IMR-90 (cell line): ENCODE results near the gene NLRP10. TPM values are rescaled to one million over a fixed set of nuclear protein-coding genes. Genes with fewer than 3 reads are reported as not detected.
A peak's percentile ranks its signal among the peaks of the same experiment; 100 is the strongest.

Experiments
- ATAC-seq: fragments of 200-7000 bp; cut with Tn5 transposase; 2 replicates; pipeline ENCODE4 v1.9.1; 2020; ENCODE audit warnings: low read depth, mild to moderate bottlenecking, moderate library complexity
- BruUV-seq: library from RNA; stranded (reverse); fragments of 400-500 nt; replicated peaks from 2 replicates; lab custom pipeline; 2021; lab: Mats Ljungman, UMichigan
- CTCF ChIA-PET: fragments of 300-600 bp; formaldehyde crosslinking; extraction: SDS; loops from one replicate; lab custom pipeline; 2021; ENCODE audit warnings: antibody characterized with exemption; lab: Yijun Ruan, JAX
- POLR2A ChIA-PET: fragments of 300-600 bp; sonication (Branson Sonifier 250); formaldehyde crosslinking; loops from one replicate; lab custom pipeline; 2022; ENCODE audit warnings: antibody characterized with exemption; ENCODE audit not compliant: unreplicated experiment; lab: Charles Lee
- DNase-seq: peaks from one replicate; pipeline ENCODE4 v3.0.0; 2013
- H2AFZ ChIP-seq: replicated peaks from 2 replicates; pipeline ENCODE3; 2013; ENCODE audit warnings: low read length, mild to moderate bottlenecking; ENCODE audit not compliant: poor library complexity
- H2AK5ac ChIP-seq: 2 replicates; pipeline ENCODE4 v1.6.1; 2013; ENCODE audit warnings: low read depth, low read length, inconsistent platforms
- H2AK9ac ChIP-seq: replicated peaks from 2 replicates; pipeline ENCODE3; 2013; ENCODE audit warnings: mild to moderate bottlenecking, low read depth, low read length, moderate library complexity; ENCODE audit not compliant: poor library complexity
- H2BK120ac ChIP-seq: 2 replicates; pipeline ENCODE4 v1.6.1; 2013; ENCODE audit warnings: low read depth, low read length, inconsistent platforms
- H2BK15ac ChIP-seq: 3 replicates; pipeline ENCODE4 v1.6.1; 2013; ENCODE audit warnings: low read depth, low read length, inconsistent platforms
- H2BK20ac ChIP-seq: 2 replicates; pipeline ENCODE4 v1.6.1; 2013; ENCODE audit warnings: low read depth, mild to moderate bottlenecking, inconsistent platforms, low read length, moderate library complexity
- H2BK5ac ChIP-seq: 2 replicates; pipeline ENCODE4 v1.6.1; 2013; ENCODE audit warnings: mild to moderate bottlenecking, low read depth, low read length, inconsistent platforms; ENCODE audit not compliant: poor library complexity, severe bottlenecking
- H3K14ac ChIP-seq: replicated peaks from 2 replicates; pipeline ENCODE4 v1.6.1; 2013; ENCODE audit warnings: low read depth, low read length, inconsistent platforms
- H3K18ac ChIP-seq: 2 replicates; pipeline ENCODE4 v1.6.1; 2013; ENCODE audit warnings: low read depth, low read length, control low read depth
- H3K23ac ChIP-seq: 2 replicates; pipeline ENCODE4 v1.6.1; 2013; ENCODE audit warnings: low read depth, low read length, inconsistent platforms
- H3K27ac ChIP-seq: 2 replicates; pipeline ENCODE4 v1.5.1; 2013; ENCODE audit warnings: mild to moderate bottlenecking, control low read depth, low read length; ENCODE audit not compliant: insufficient read depth
- H3K27me3 ChIP-seq: 2 replicates; pipeline ENCODE4 v1.6.1; 2013; ENCODE audit warnings: low read length; ENCODE audit not compliant: control insufficient read depth, insufficient read depth
- H3K36me3 ChIP-seq: 2 replicates; pipeline ENCODE4 v1.6.1; 2013; ENCODE audit warnings: low read length, mixed read lengths; ENCODE audit not compliant: control insufficient read depth, insufficient read depth
- H3K4ac ChIP-seq: 2 replicates; pipeline ENCODE4 v1.6.1; 2013; ENCODE audit warnings: low read depth, low read length, inconsistent platforms
- H3K4me1 ChIP-seq: 2 replicates; pipeline ENCODE4 v1.6.1; 2013; ENCODE audit warnings: low read length, mixed read lengths; ENCODE audit not compliant: control insufficient read depth, insufficient read depth
- H3K4me2 ChIP-seq: 2 replicates; pipeline ENCODE4 v1.6.1; 2013; ENCODE audit warnings: low read depth, mild to moderate bottlenecking, control low read depth, low read length, moderate library complexity
- H3K4me3 ChIP-seq: 2 replicates; pipeline ENCODE4 v1.5.1; 2013; ENCODE audit warnings: low read depth, mild to moderate bottlenecking, control low read depth, low read length, moderate library complexity; ENCODE audit not compliant: insufficient read depth
- H3K56ac ChIP-seq: 2 replicates; pipeline ENCODE4 v1.6.1; 2013; ENCODE audit warnings: low read length, inconsistent platforms; ENCODE audit not compliant: insufficient read depth; ENCODE audit errors: extremely low read depth
- H3K79me1 ChIP-seq, 2 experiments: 2 replicates each; pipeline ENCODE4 v1.6.1; 2013; ENCODE audit warnings: low read length in 2 of 2, inconsistent platforms in 1 of 2, low read depth in 1 of 2
- H3K9ac ChIP-seq: 2 replicates; pipeline ENCODE4 v1.6.1; 2013; ENCODE audit warnings: low read depth, low read length, control low read depth
- H3K9me1 ChIP-seq: 2 replicates; pipeline ENCODE4 v1.6.1; 2013; ENCODE audit warnings: low read length, inconsistent platforms; ENCODE audit not compliant: insufficient read depth
- H3K9me3 ChIP-seq: 2 replicates; pipeline ENCODE4 v1.6.1; 2013; ENCODE audit warnings: low read length; ENCODE audit not compliant: control insufficient read depth, insufficient read depth
- H4K20me1 ChIP-seq: 2 replicates; pipeline ENCODE4 v1.6.1; 2013; ENCODE audit warnings: low read length, inconsistent platforms; ENCODE audit not compliant: insufficient read depth
- H4K5ac ChIP-seq: 2 replicates; pipeline ENCODE4 v1.6.1; 2013; ENCODE audit warnings: mild to moderate bottlenecking, low read depth, low read length, control low read depth
- H4K8ac ChIP-seq, 2 experiments: 2 replicates each; pipeline ENCODE4 v1.6.1; 2013; ENCODE audit warnings: low read depth in 2 of 2, low read length in 2 of 2, control low read depth in 1 of 2, inconsistent platforms in 1 of 2
- H4K91ac ChIP-seq: 2 replicates; pipeline ENCODE4 v1.6.1; 2013; ENCODE audit warnings: low read depth, low read length, inconsistent platforms; ENCODE audit not compliant: insufficient read depth
- BHLHE40 ChIP-seq: fragments of 150-350 bp; IDR thresholded peaks from 2 replicates; pipeline ENCODE4 v1.6.1; 2016; ENCODE audit warnings: mild to moderate bottlenecking, low read depth, low read length
- CEBPB ChIP-seq: IDR thresholded peaks from 2 replicates; pipeline ENCODE4 v1.6.1; 2012; ENCODE audit warnings: low read depth, low read length, improper control_type of control experiment
- CHD1 ChIP-seq: IDR thresholded peaks from 2 replicates; pipeline ENCODE4 v1.6.1; 2012; ENCODE audit warnings: low read depth, low read length, improper control_type of control experiment
- CTCF ChIP-seq: conservative IDR thresholded peaks from 2 replicates; pipeline ENCODE4 v1.5.1; 2012; ENCODE audit warnings: mild to moderate bottlenecking, low read depth, low read length, improper control_type of control experiment
- ELK1 ChIP-seq: fragments of 150-350 bp; IDR thresholded peaks from 2 replicates; pipeline ENCODE4 v1.6.1; 2016; ENCODE audit warnings: low read depth, mild to moderate bottlenecking, low read length, moderate library complexity, borderline replicate concordance
- MAFK ChIP-seq: IDR thresholded peaks from 2 replicates; pipeline ENCODE4 v1.6.1; 2012; ENCODE audit warnings: low read depth, low read length, improper control_type of control experiment
- NFE2L2 ChIP-seq: fragments of 150-350 bp; IDR thresholded peaks from 2 replicates; pipeline ENCODE4 v1.6.1; 2016; ENCODE audit warnings: low read depth, mild to moderate bottlenecking, low read length
- POLR2A ChIP-seq: IDR thresholded peaks from 2 replicates; pipeline ENCODE4 v1.6.1; 2012; ENCODE audit warnings: mild to moderate bottlenecking, low read depth, low read length
- RAD21 ChIP-seq: IDR thresholded peaks from 2 replicates; pipeline ENCODE4 v1.6.1; 2012; ENCODE audit warnings: low read length, improper control_type of control experiment
- RCOR1 ChIP-seq: IDR thresholded peaks from 2 replicates; pipeline ENCODE4 v1.6.1; 2012; ENCODE audit warnings: mild to moderate bottlenecking, low read length, improper control_type of control experiment; ENCODE audit not compliant: insufficient replicate concordance
- RFX5 ChIP-seq: IDR thresholded peaks from 2 replicates; pipeline ENCODE4 v1.8.0; 2012; ENCODE audit warnings: low read depth, mild to moderate bottlenecking, low read length, moderate library complexity
- SMC3 ChIP-seq: fragments of 150-350 bp; IDR thresholded peaks from 2 replicates; pipeline ENCODE4 v1.6.1; 2016; ENCODE audit warnings: low read depth, mild to moderate bottlenecking, antibody characterized with exemption, low read length, moderate library complexity
- USF2 ChIP-seq: fragments of 150-350 bp; IDR thresholded peaks from 2 replicates; pipeline ENCODE4 v1.6.1; 2017; ENCODE audit warnings: mild to moderate bottlenecking, antibody characterized with exemption, low read length, low read depth
- WGBS, 2 experiments: methylation state at CpG; one replicate each; pipeline versions ENCODE4 v1.1.5 to v1.1.7; 2013; ENCODE audit warnings: missing lambda C conversion rate in 2 of 2; ENCODE audit not compliant: insufficient read length in 1 of 2; ENCODE audit errors: extremely low coverage in 2 of 2; 5-methylcytosine and 5-hydroxymethylcytosine counted together
- dilution Hi-C: fragments of 300-500 bp; cut with HindIII; formaldehyde crosslinking; loops from one replicate; pipeline ENCODE4 v1.14.3; 2018; ENCODE audit warnings: low sequenced_read_pairs; ENCODE audit not compliant: unreplicated experiment
- in situ Hi-C: fragments of 300-500 bp; cut with MboI; formaldehyde crosslinking; loops from 3 replicates; pipeline ENCODE4 v1.14.3; 2019; ENCODE audit warnings: low sequenced_read_pairs, inconsistent platforms, mixed read lengths
- intact Hi-C: fragments of 100-400 bp; cut with micrococcal nuclease; formaldehyde crosslinking; loops from 2 replicates; pipeline ENCODE4 v1.10.0; 2022
- polyA plus RNA-seq, 3 experiments: library from polyadenylated mRNA; depleted of rRNA; stranded (reverse); fragments of >200 nt; gene quantifications; 2 replicates each; pipeline ENCODE4 v1.2.3, GENCODE V29; 2012; ENCODE audit warnings: low replicate concordance in 1 of 3
- total RNA-seq: library from RNA; depleted of rRNA; stranded (reverse); fragments of >200 nt; gene quantifications from 2 replicates; pipeline ENCODE4 v1.2.3, GENCODE V29; 2012

The NLRP10 gene
- total and polyA plus RNA-seq, 2 of the 4 experiments (the other 2 are of a cell fraction): 6.5 to 36.7 TPM

GRCh38 chr11:7986768-7987559, 21.7 kb upstream of the NLRP10 start, which contains the start of gene EIF3F:
TSS of gene EIF3F (plus strand) at chr11:7987337. CDS start at chr11:7987353, 16 bp downstream.
- Histone ChIP-seq H3K56ac (peak within 1 kb of the TSS; percentile 41), H3K4me2 (peak within 1 kb of the TSS; percentile 100), H3K79me1 (peaks cover 22 to 36% of the 10 kb centered on the region in 2 experiments), H3K9me1 (no peaks in the 10 kb centered on the region), H4K91ac (peak within 1 kb of the TSS; percentile 95), H2BK120ac (peak within 1 kb of the TSS; percentile 96), H2AFZ (peak within 1 kb of the TSS; percentile 90), H3K18ac (peak within 1 kb of the TSS; percentile 73), H4K5ac (peak within 1 kb of the TSS; percentile 88), H3K4me3 (peak within 1 kb of the TSS; percentile 97), H3K4ac (peak within 1 kb of the TSS; percentile 71), H2AK5ac (no peak within 1 kb of the TSS; the same call in 1 of the 2 replicates), H3K27me3 (no peaks in the 10 kb centered on the region), H3K4me1 (peaks cover 7% of the 10 kb centered on the region), H3K23ac (peak within 1 kb of the TSS; percentile 83), H3K14ac (peak within 1 kb of the TSS; percentile 85), H2BK20ac (peak within 1 kb of the TSS; percentile 63), H4K8ac (peak within 1 kb of the TSS; percentile 61 to 93), H2AK9ac (peak within 1 kb of the TSS; percentile 65), H2BK15ac (peak within 1 kb of the TSS; percentile 81), H3K9ac (peak within 1 kb of the TSS; percentile 78), H2BK5ac (peak within 1 kb of the TSS; percentile 85), H3K27ac (peak within 1 kb of the TSS; percentile 81), H3K36me3 (peaks cover 6% of the 10 kb centered on the region), H3K9me3 (no peaks in the 10 kb centered on the region), H4K20me1 (0 out of 2 replicates have a peak, but pooled peaks cover 6% of the 10 kb centered on the region)
- CTCF ChIA-PET: interaction anchor here (0.5 to 3.2 kb wide), 23 partner anchors 10 to 292 kb away, joined by 3 to 79 read pairs (median 6); partner anchors contain the start of gene NLRP10
- dilution Hi-C loops (no loop called here), intact Hi-C loops (loop anchor here (1.0 to 5.0 kb wide), 4 partner anchors 82 to 414 kb away; no protein-coding TSS in a partner anchor), in situ Hi-C loops (loop anchor here (25.0 kb wide), 1 partner anchor 425 kb away; no protein-coding TSS in a partner anchor)
- 1% methylated on average over 24 of the region's 47 CpGs; no CpG with 5 or more reads in 1 of the 2 experiments for WGBS, 2 experiments
- ATAC-seq (peak; percentile 98), DNase-seq (peak; percentile 100)
- POLR2A ChIA-PET: interaction anchor here (0.7 to 1.7 kb wide), 4 partner anchors 13 to 94 kb away, joined by 5 to 9 read pairs (median 5); no protein-coding TSS in a partner anchor
- BruUV-seq: no TSS peak
- no peak for TF ChIP-seq MAFK
- TF ChIP-seq RCOR1: no peak
- peak; percentile 99 for TF ChIP-seq SMC3
- peak; percentile 96 for TF ChIP-seq CTCF
- TF ChIP-seq CHD1: peak; percentile 88; the same call in 1 of the 2 replicates
- TF ChIP-seq USF2: peak; percentile 99
- no peak for TF ChIP-seq ELK1
- TF ChIP-seq CEBPB: no peak
- 0 out of 2 replicates have a peak, but pooled peaks have one; percentile 13 for TF ChIP-seq POLR2A
- no peak for TF ChIP-seq NFE2L2
- peak; percentile 26; the same call in 1 of the 2 replicates for TF ChIP-seq BHLHE40
- TF ChIP-seq RFX5: no peak
- peak; percentile 93 for TF ChIP-seq RAD21
